GM06990 (cell line): ENCODE measurements around the gene SSBP3.
"Not testable (repeated sequence)": the region's sequence is repeated elsewhere in the genome, so short reads cannot be mapped to it uniquely, and the experiment has no call there.

Experiments used
- DNase-seq: peaks from one replicate; pipeline ENCODE4 v3.0.0-alpha.2; 2011; ENCODE audit not compliant: insufficient read length; ENCODE audit errors: extremely low read depth
- H3K27me3 ChIP-seq: replicated peaks from 2 replicates; pipeline ENCODE4 v1.6.0; 2011; ENCODE audit warnings: low read length; ENCODE audit not compliant: control insufficient read depth, insufficient read depth
- H3K36me3 ChIP-seq: 2 replicates; pipeline ENCODE4 v1.5.1; 2011; ENCODE audit warnings: low read length; ENCODE audit not compliant: control insufficient read depth, insufficient read depth
- H3K4me3 ChIP-seq: replicated peaks from 2 replicates; pipeline ENCODE4 v1.5.1; 2011; ENCODE audit warnings: low read depth, mild to moderate bottlenecking, control low read depth, low read length
- TF ChIP-seq, protein P1 (sequence below): IDR thresholded peaks from 2 replicates; pipeline ENCODE4 v1.5.1; 2011; ENCODE audit warnings: low read length, control low read depth, mild to moderate bottlenecking, inconsistent platforms; ENCODE audit not compliant: insufficient read depth, poor library complexity, severe bottlenecking

SSBP3 gene

DNA sequence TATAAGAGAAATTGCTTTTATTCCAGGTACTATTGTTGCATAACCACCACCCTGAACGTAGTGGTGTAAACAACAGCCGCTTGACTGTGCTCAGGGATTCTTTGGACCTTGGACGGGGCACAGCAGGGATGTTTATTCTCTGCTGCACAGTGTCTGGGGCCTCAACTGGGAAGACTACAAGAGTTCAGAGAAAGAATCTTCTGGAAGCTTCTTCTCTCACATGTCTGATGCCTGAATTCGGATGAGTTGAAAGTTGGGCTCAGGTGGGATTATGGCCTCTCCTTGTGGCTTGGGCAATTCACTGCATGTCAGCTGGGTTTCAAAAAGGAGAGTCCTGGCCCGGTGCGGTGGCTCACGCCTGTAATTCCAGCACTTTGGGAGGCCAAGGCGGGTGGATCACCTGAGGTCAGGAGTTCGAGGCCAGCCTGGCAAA is 19.0 kb upstream of the SSBP3 start:
- TF ChIP-seq, protein P1, sequence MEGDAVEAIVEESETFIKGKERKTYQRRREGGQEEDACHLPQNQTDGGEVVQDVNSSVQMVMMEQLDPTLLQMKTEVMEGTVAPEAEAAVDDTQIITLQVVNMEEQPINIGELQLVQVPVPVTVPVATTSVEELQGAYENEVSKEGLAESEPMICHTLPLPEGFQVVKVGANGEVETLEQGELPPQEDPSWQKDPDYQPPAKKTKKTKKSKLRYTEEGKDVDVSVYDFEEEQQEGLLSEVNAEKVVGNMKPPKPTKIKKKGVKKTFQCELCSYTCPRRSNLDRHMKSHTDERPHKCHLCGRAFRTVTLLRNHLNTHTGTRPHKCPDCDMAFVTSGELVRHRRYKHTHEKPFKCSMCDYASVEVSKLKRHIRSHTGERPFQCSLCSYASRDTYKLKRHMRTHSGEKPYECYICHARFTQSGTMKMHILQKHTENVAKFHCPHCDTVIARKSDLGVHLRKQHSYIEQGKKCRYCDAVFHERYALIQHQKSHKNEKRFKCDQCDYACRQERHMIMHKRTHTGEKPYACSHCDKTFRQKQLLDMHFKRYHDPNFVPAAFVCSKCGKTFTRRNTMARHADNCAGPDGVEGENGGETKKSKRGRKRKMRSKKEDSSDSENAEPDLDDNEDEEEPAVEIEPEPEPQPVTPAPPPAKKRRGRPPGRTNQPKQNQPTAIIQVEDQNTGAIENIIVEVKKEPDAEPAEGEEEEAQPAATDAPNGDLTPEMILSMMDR: peak; percentile 18
- Histone ChIP-seq H3K27me3 (no peaks in the 10 kb centered on the region), H3K36me3 (no peaks in the 10 kb centered on the region), H3K4me3 (no peak overlapping the region)
- no peak for DNase-seq

- Histone ChIP-seq H3K36me3 (no peaks in the 10 kb centered on the region), H3K4me3 (no peak overlapping the region), H3K27me3 (no peaks in the 10 kb centered on the region)
- DNase-seq: no peak
- TF ChIP-seq, protein P1: no peak
Observed at GRCh38 chr1:54424398-54424797, 18.2 kb upstream of the SSBP3 start.

DNA sequence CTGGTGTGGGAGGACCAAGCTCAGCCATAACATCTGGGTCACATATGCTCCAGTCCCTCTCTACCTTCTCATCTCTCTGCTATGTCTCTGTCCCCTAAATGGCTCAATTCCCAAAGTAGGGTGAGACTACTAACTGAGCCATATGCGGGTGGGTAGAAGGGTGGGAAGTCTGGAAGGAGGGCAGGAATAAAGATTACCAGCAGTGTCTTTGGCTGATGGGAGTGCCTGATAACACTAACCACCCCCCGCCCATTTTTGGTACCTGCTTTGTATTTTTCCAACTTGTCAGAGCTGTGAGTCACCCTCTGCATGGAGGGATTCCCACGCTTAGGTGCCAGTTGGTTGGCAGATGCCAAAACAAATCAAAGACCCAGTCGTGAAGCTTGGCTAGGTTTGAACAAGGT is 14.9 kb upstream of the SSBP3 start:
- TF ChIP-seq, protein P1: no peak
- no peaks in the 10 kb centered on the region for H3K36me3 ChIP-seq

DNA sequence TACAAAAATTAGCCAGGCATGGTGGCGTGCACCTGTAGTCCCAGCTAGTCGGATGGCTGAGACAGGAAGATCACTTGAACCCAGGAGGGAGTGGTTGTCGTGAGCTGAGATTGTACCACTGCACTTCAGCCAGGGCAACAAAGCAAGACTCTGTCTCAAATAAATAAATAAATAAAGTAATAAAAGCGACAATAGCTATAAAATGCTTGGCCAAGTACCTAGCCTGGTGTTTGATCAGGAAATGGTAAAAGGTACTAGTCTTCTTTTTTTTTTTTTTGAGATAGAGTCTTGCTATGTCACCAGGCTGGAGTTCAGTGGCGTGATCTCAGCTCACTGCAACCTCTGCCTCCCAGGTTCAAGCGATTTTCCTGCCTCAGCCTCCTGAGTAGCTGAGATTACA is 12.4 kb upstream of the SSBP3 start:
- H3K27me3 ChIP-seq, DNase-seq, H3K36me3 ChIP-seq, H3K4me3 ChIP-seq: not testable (repeated sequence)

More for the DNA sequence above, 14.9 kb upstream of the SSBP3 start:
- H3K4me3 ChIP-seq: no peak overlapping the region
- no peak for DNase-seq
- H3K27me3 ChIP-seq: no peaks in the 10 kb centered on the region; the same call in 1 of the 2 replicates

DNA sequence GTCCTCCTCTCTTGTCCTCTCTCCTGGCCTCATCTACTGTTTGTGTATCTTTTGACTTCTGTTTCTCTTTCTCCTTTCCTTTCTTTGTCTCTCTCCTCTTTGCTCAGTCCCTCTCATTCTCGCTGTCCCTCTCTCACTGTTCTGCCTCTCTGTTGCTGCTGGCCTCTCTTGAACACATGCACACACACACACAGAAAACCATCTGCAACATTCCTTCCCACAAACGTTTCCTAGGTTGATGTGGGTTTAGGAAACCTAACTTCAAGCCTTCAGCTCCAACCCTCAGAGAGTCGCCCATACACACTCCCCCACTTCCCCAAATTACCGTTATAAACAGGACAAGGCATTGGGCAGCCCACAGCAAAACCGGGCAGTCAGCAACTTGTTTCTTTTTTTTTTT is 10.9 kb upstream of the SSBP3 start:
- no peak for DNase-seq
- no peaks in the 10 kb centered on the region for H3K36me3 ChIP-seq
- H3K27me3 ChIP-seq: no peaks in the 10 kb centered on the region; the same call in 1 of the 2 replicates
- TF ChIP-seq, protein P1: no peak
- no peak overlapping the region for H3K4me3 ChIP-seq

- no peak overlapping the region for H3K4me3 ChIP-seq
- DNase-seq: no peak
Observed at GRCh38 chr1:54416435-54416834, 10.2 kb upstream of the SSBP3 start.

More at GRCh38 chr1:54416435-54416834, 10.2 kb upstream of the SSBP3 start:
- H3K36me3 ChIP-seq: no peaks in the 10 kb centered on the region
- TF ChIP-seq, protein P1: no peak
- no peaks in the 10 kb centered on the region; the same call in 1 of the 2 replicates for H3K27me3 ChIP-seq
